ENCODE data around the gene JAK2.

GRCh38 chr9:4983601-4984165 is 1.4 kb upstream of the JAK2 start:
- TF ChIP-seq SUZ12 (IDR thresholded peaks at IDR 0.05; ENCODE audit: extremely low read depth, insufficient read depth, insufficient read length), result no peak
- TF ChIP-seq ZNF274 (IDR thresholded peaks at IDR 0.05; ENCODE audit: low read depth, low read length), result no peak
